Colon (tissue), 2 donors: Measurements from ENCODE around the gene NTHL1.

Experiments
- FAIRE-seq: peaks from 2 replicates; lab custom pipeline; 2012; peaks lifted over from hg19 to GRCh38; lab: Jason Lieb, UNC
- donor health status: control.
- donor health status: control.

The NTHL1 gene

GRCh38 chr16:2083876-2084780 lies 36.5 kb upstream of the NTHL1 start:
- no peak for FAIRE-seq

DNA sequence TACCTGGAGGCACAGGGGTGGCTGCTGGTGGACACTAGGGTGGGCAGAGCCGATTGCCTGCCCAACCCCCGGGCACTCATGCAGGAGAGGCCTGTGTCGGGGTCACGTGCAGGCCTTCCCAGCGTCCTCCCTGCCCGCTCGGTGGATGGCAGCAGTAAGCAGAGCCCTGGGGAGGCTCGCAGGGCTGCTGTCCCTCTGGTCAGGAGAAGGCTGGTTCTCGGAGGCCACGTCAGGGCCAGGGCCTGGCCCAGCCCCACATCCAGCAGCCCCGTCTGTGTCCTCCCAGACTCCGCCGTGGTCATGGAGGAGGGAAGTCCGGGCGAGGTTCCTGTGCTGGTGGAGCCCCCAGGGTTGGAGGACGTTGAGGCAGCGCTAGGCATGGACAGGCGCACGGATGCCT lies 35.8 kb upstream of the NTHL1 start:
- no peak for FAIRE-seq

- FAIRE-seq = no peak
These were observed 35.3 kb upstream of the NTHL1 start for GRCh38 chr16:2082983-2083364.

- FAIRE-seq = no peak
These were observed 34.7 kb upstream of the NTHL1 start for GRCh38 chr16:2082171-2082982.

- no peak for FAIRE-seq
These were observed 33.8 kb upstream of the NTHL1 start for GRCh38 chr16:2081201-2082084.

DNA sequence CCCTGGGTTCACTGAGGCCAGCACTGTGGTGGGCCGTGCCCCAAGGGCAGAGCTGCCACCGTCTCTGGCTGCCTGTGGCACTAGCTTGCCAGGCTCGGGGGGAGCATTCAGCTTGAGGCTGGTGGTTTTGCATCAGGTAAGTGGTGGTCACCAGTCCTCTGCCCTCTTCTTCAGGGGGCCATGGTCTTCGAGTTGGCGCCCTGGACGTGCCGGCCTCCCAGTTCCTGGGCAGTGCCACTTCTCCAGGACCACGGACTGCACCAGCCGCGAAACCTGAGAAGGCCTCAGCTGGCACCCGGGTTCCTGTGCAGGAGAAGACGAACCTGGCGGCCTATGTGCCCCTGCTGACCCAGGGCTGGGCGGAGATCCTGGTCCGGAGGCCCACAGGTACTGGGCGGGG lies 32.4 kb upstream of the NTHL1 start:
- FAIRE-seq = no peak

DNA sequence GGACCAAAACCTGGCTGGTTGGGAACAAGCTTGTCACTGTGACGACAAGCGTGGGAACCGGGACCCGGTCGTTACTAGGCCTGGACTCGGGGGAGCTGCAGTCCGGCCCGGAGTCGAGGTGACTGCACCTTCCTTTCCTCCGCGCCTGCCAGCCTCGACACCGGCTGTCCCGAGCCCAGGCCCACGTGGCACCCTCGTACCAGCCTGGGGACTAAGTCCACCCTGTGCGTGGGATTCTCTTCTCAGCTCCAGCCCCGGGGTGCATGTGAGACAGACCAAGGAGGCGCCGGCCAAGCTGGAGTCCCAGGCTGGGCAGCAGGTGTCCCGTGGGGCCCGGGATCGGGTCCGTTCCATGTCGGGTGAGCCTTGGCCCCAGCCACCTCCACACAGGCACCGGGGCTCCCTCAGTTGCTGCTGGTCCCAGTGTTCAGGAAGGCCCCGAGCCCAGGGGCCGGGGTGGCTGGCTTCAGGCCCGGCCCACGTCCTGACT lies 31.7 kb upstream of the NTHL1 start:
- no peak for FAIRE-seq

- FAIRE-seq = no peak
These were observed 31.1 kb upstream of the NTHL1 start for GRCh38 chr16:2078691-2079090.

- no peak for FAIRE-seq
These were observed 30.5 kb upstream of the NTHL1 start for GRCh38 chr16:2078096-2078495.

DNA sequence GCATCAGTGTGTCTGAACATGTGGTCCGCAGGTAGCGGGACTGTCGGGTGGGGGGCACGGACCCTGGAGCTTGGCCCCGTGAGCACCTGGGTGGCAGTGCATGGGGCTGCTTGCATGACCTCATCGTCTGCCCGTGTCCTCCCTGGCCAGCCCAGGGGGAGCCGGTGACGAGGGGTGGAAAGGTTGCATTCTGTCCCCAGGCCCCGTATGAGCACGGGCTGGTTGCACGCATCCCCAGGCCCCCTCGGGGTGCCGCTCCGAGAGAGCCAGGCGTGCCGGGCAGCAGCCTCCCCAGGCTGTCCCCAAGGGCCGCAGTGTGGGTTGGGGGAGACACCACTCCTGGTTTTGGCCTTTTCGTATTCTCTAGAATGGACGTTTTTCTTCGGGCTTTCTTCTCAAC lies 30.1 kb upstream of the NTHL1 start:
- no peak for FAIRE-seq

- FAIRE-seq = no peak
These were observed 29.4 kb upstream of the NTHL1 start for GRCh38 chr16:2077016-2077415.

- no peak for FAIRE-seq
These were observed 28.6 kb upstream of the NTHL1 start for GRCh38 chr16:2076072-2076865.

DNA sequence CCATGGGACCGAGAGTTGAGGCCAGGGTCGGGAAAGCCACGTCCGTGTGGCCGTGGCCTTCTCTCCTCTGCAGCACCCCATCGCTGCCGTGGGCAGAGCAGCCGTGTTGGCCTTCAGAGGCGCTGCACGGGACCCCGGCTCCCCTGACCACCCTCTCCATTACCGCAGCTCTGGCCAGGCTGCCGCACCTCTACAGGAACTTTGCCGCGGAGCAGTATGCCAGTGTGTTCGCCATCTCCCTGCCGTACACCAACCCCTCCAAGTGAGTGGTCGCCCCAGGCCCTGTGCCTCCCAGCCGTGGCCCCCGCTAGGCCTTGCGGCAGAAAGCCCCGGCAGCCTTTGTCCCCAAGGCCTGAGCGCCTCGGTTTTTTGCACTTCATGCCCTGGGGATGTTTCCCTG lies 28.0 kb upstream of the NTHL1 start:
- FAIRE-seq = no peak

- no peak for FAIRE-seq
These were observed 26.4 kb upstream of the NTHL1 start for GRCh38 chr16:2074071-2074470.

DNA sequence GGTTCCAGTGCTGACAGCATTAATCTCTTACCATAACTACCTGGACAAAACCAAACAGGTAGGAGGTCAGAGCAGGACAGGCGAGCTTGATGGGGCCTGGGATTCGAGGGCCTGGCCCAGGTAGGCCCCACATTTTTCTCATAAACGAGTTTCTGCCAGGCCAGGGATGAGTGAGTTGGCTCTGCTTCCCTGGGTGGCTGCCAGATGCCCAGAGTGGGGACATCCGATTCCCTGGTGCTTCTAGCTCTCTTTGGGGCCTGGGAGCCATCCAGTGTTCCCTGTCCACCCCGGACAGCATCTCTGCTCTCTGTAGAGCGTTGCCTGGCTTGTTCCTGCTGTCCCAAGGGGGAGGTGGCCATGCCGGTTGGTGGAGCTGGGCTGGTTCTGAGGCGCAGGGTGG lies 25.3 kb upstream of the NTHL1 start:
- FAIRE-seq = no peak

DNA sequence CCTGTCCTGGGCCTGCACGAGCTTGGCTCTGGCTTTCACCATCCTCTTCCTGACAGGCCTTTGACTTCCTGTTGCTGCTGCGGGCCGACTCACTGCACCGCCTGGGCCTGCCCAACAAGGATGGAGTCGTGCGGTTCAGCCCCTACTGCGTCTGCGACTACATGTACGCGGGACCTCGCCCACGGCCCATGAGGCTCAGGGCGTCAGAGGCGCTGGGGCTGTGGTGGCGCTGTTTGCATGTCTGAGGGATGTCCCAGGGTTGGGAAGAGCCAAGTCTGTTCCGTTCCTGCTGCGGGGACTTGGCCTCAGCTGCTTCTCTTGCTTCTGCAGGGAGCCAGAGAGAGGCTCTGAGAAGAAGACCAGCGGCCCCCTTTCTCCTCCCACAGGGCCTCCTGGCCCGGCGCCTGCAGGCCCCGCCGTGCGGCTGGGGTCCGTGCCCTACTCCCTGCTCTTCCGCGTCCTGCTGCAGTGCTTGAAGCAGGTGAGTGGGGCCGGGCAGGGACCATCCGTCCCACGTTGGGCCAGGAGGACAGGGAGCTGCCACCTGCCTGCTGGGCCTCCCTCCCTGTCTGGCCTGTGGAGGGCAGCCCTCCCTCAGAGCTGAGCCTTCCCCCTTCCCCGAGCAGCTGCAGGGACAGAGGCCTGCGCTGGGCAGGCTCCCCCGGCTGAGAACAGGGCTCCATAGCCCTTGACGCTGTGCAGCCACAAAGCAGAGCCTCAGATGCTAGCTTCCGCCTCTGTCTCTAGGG lies 24.0 kb upstream of the NTHL1 start:
- no peak for FAIRE-seq

GRCh38 chr16:2070576-2071453 lies 23.2 kb upstream of the NTHL1 start:
- no peak for FAIRE-seq

- FAIRE-seq = no peak
These were observed 18.5 kb upstream of the NTHL1 start for GRCh38 chr16:2066139-2066538.

- no peak for FAIRE-seq
These were observed 16.8 kb upstream of the NTHL1 start for GRCh38 chr16:2064368-2064945.
